Measurements from ENCODE around the gene BRD2. TPM values are rescaled to one million over a fixed set of nuclear protein-coding genes. Genes with fewer than 3 reads are reported as not detected.

Gene BRD2
- total and polyA plus RNA-seq, 9 of the 15 experiments (the other 6 are each of a cell fraction or from before 2014, with no cell fraction given) = 19.0 to 252 (median 181) TPM

DNA sequence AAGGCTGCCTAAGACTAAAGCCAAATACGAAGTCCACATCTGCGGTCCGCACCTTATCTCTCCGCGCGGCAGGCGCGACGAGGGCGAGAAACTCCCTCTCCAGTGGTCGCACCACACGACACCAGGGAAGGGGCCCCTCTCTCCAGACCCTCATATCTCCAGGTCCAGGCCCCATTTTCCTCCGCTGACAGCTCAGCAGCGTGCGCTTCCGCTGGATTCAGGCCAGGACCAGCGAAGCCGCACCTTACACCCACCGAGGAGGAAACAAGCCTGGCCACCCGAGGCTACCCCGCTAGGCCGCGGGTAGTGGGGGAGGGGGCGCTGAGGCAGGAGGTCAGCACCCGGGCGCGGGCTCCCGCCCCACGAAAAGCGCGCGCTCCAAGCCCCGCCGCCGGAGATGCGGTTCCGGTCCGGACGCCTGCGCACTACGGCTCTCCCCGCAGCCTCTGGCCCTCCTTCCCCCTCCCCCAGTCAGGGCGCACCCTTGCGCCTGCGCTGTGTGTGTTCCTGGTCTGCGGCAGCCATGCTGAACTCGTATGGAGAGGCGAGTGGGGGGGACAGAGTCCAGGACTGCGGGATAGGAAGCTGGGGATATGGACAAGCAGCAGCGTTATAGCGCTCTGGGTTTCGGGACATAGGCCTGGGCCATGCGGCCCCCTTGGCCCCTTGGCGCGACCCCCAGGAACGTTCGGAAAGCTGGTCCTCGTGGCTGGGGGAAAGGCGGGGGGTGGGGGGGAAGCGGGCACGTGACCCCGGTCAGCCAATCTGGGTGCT lies at the start of gene BRD2 (continued):
- TF ChIP-seq, protein P1, sequence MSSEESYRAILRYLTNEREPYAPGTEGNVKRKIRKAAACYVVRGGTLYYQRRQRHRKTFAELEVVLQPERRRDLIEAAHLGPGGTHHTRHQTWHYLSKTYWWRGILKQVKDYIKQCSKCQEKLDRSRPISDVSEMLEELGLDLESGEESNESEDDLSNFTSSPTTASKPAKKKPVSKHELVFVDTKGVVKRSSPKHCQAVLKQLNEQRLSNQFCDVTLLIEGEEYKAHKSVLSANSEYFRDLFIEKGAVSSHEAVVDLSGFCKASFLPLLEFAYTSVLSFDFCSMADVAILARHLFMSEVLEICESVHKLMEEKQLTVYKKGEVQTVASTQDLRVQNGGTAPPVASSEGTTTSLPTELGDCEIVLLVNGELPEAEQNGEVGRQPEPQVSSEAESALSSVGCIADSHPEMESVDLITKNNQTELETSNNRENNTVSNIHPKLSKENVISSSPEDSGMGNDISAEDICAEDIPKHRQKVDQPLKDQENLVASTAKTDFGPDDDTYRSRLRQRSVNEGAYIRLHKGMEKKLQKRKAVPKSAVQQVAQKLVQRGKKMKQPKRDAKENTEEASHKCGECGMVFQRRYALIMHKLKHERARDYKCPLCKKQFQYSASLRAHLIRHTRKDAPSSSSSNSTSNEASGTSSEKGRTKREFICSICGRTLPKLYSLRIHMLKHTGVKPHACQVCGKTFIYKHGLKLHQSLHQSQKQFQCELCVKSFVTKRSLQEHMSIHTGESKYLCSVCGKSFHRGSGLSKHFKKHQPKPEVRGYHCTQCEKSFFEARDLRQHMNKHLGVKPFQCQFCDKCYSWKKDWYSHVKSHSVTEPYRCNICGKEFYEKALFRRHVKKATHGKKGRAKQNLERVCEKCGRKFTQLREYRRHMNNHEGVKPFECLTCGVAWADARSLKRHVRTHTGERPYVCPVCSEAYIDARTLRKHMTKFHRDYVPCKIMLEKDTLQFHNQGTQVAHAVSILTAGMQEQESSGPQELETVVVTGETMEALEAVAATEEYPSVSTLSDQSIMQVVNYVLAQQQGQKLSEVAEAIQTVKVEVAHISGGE (CRISPR knock-in tag; IDR thresholded peaks at IDR 0.05) = no peak
- TF ChIP-seq ZBED1 (IDR thresholded peaks at IDR 0.05) (no peak), SMARCE1 (IDR thresholded peaks at IDR 0.05) (peak; percentile 66; the same call in 1 of the 2 replicates), DIDO1 (tag; IDR thresholded peaks at IDR 0.05; ENCODE audit: low read depth) (0 out of 2 replicates have a peak, but pooled peaks have one; percentile 18), U2AF1 (optimal IDR thresholded peaks at IDR 0.05; ENCODE audit: low read depth, low read length) (no peak), HNRNPLL (IDR thresholded peaks at IDR 0.05; ENCODE audit: low read depth, low read length, poor library complexity, severe bottlenecking) (peak; percentile 84), PTRF (tag; IDR thresholded peaks at IDR 0.05) (no peak), ZNF184 (CRISPR knock-in tag; IDR thresholded peaks at IDR 0.05) (no peak), HNRNPK (IDR thresholded peaks at IDR 0.05; ENCODE audit: low read depth, low read length, poor library complexity, severe bottlenecking) (no peak), TCFL5 (CRISPR knock-in tag; conservative IDR thresholded peaks at IDR 0.05) (no peak), NEUROD1 (IDR thresholded peaks at IDR 0.05; ENCODE audit: borderline replicate concordance, low read depth, low read length, partially characterized antibody) (no peak), TGIF2 (CRISPR knock-in tag; IDR thresholded peaks at IDR 0.05) (peak; percentile 89; the same call in 1 of the 2 replicates), COPS2 (conservative IDR thresholded peaks at IDR 0.05) (no peak), BDP1 (IDR thresholded peaks at IDR 0.05; ENCODE audit: insufficient read depth, insufficient read length) (no peak), JUNB (CRISPR knock-in tag; conservative IDR thresholded peaks at IDR 0.05) (no peak), NUFIP1 (IDR thresholded peaks at IDR 0.05; ENCODE audit: partially characterized antibody) (no peak), CREBBP (IDR thresholded peaks at IDR 0.05; ENCODE audit: low read depth, low read length) (no peak), CEBPG (CRISPR knock-in tag; IDR thresholded peaks at IDR 0.05) (no peak), CEBPG (tag; conservative IDR thresholded peaks at IDR 0.05 in 1 of 2, IDR thresholded peaks at IDR 0.05 in 1 of 2) (no peak), RB1 (IDR thresholded peaks at IDR 0.05; ENCODE audit: low read depth) (peak; percentile 97)
- TF ChIP-seq, protein P2, sequence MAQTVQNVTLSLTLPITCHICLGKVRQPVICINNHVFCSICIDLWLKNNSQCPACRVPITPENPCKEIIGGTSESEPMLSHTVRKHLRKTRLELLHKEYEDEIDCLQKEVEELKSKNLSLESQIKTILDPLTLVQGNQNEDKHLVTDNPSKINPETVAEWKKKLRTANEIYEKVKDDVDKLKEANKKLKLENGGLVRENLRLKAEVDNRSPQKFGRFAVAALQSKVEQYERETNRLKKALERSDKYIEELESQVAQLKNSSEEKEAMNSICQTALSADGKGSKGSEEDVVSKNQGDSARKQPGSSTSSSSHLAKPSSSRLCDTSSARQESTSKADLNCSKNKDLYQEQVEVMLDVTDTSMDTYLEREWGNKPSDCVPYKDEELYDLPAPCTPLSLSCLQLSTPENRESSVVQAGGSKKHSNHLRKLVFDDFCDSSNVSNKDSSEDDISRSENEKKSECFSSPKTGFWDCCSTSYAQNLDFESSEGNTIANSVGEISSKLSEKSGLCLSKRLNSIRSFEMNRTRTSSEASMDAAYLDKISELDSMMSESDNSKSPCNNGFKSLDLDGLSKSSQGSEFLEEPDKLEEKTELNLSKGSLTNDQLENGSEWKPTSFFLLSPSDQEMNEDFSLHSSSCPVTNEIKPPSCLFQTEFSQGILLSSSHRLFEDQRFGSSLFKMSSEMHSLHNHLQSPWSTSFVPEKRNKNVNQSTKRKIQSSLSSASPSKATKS (CRISPR knock-in tag; IDR thresholded peaks at IDR 0.05) = no peak
- TF ChIP-seq, protein P3, sequence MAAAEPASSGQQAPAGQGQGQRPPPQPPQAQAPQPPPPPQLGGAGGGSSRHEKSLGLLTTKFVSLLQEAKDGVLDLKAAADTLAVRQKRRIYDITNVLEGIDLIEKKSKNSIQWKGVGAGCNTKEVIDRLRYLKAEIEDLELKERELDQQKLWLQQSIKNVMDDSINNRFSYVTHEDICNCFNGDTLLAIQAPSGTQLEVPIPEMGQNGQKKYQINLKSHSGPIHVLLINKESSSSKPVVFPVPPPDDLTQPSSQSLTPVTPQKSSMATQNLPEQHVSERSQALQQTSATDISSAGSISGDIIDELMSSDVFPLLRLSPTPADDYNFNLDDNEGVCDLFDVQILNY (CRISPR knock-in tag; IDR thresholded peaks at IDR 0.05) = no peak; the same call in 1 of the 2 replicates

Measured in K562 (cell line).